Measurements from ENCODE around the gene PARP14.

- TF ChIP-seq ZNF133 (tag by site-specific recombination; IDR thresholded peaks at IDR 0.05) (no peak), CTCF (tag by site-specific recombination; IDR thresholded peaks at IDR 0.05) (no peak), TCF7L2 (IDR thresholded peaks at IDR 0.05; ENCODE audit: borderline replicate concordance, low read depth, low read length) (no peak)
Observed at GRCh38 chr3:122742234-122742633, 61.6 kb downstream of the PARP14 start.
